HG03432 (cell line): ENCODE results near the gene KDM1B.
A peak's percentile ranks its signal among the peaks of the same experiment; 100 is the strongest.

Experiments used
- ATAC-seq: cut with Tn5 transposase; IDR thresholded peaks from one replicate; pipeline ENCODE4 v1.9.1; 2021; ENCODE audit warnings: mild to moderate bottlenecking, moderate library complexity; ENCODE audit not compliant: unreplicated experiment

KDM1B gene, protein sequence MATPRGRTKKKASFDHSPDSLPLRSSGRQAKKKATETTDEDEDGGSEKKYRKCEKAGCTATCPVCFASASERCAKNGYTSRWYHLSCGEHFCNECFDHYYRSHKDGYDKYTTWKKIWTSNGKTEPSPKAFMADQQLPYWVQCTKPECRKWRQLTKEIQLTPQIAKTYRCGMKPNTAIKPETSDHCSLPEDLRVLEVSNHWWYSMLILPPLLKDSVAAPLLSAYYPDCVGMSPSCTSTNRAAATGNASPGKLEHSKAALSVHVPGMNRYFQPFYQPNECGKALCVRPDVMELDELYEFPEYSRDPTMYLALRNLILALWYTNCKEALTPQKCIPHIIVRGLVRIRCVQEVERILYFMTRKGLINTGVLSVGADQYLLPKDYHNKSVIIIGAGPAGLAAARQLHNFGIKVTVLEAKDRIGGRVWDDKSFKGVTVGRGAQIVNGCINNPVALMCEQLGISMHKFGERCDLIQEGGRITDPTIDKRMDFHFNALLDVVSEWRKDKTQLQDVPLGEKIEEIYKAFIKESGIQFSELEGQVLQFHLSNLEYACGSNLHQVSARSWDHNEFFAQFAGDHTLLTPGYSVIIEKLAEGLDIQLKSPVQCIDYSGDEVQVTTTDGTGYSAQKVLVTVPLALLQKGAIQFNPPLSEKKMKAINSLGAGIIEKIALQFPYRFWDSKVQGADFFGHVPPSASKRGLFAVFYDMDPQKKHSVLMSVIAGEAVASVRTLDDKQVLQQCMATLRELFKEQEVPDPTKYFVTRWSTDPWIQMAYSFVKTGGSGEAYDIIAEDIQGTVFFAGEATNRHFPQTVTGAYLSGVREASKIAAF

DNA sequence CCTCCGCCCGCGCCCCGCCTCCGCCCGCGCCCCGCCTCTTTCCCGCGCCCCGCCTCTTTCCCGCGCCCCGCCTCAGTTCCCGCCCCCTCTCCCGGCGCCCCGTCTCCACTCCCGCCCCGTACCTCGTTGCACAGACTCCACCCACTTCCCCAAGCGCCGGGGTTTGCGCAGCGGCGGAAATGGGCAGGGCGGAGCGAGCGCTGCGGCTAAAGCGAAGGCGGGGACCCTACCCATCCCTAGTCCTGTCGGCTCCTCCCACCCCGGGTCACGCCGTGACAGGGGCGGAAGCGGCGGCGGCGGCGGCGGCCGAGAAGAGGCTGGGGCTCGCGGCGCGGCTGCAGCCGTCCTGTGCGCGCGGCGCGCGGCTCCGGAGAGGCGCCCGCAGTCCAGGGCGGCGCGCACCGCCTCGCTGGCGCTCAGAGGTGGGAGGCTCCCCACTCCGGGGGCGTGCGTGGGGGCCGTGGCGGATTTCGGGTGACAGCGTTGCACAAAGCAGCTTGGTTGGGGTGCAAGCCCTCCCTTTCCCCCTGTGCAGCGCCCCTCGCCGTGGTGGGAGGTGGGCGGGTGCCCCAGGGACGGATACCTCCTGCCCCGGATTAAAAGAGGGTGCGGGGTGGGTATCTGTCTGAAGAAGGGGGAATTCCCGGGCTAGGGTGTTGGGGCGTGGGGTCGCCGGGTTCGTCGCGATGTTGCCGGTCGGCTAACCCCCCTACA lies at the start of gene KDM1B:
KDM1B (plus strand) TSS at position 273 of the 714 bp plus-strand sequence. CDS start 4,474 bp downstream, outside the sequence.
- ATAC-seq: peak; percentile 89

DNA sequence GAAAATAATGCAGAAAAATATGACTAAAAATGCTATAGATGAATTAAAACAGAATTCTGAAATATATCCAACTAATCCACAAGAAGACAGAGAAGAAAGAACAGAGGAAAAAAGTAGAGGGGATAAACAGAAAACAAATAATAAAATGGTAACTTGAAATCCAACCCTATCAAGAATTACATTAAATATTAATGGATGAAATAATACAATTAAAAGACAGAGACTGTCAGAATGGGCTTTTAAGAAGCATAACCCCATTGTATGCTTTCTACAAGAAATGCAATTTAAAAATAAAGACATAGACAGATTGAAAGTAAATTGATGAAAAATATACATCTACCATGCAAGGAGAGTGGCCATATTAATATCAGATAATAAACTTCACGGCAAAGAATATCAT lies 48.2 kb upstream of the KDM1B start:
- no peak for ATAC-seq

DNA sequence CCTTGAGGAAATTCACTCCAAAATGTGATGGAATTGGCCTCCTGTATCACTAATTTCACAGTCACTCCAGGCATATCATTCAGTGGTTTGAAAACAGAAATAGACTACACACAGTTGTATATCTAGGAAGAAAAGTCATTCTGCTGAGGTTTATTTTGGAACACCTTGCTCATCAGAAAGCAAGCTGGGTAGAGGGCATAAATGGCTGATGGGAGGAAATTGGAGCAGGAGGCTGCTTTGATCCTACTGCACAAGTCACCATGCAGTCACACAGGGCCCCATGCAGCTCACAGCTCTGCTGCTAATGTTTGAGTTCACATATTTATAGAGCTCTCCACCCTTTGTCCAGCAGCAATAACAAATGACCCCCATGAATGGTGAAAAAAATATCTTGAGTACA lies 45.1 kb upstream of the KDM1B start:
- ATAC-seq: no peak

DNA sequence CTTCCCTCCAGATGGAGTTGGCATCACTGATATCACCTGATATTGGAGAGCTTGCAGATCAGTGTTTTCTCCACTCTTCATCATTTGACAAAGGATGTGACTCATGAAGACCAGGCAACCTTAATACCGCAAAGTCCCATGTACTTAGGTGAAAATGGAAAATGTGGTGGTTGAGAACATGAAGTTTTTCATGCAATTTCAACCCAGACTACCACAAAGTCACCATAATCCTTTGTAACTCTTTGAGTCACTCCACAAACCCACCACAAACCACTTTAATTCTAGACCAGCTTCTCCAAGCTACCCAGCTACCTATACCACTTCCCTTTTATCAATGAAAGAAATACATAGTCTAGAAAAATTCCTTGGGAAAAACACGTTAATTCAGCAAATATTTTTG lies 39.9 kb upstream of the KDM1B start:
- no peak for ATAC-seq

DNA sequence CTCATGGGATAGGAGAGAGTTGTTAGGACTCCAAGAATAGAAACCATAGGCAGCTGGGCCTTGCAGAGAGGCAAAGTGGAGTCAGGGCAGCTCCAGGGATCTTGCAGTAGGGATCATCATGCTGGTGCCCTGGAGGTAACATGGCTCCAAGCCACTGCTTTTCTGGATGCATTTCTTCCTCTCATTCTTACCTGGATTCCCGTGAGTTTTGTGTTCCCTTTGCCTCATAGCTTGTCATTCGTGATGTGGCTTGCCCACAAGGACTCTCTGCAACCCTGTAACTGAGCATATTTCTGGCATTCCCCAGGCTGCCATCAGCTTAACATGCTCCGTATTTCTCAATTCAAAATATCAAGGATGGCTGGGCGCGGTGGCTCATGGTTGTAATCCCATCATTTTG lies 38.1 kb upstream of the KDM1B start:
- ATAC-seq: no peak

DNA sequence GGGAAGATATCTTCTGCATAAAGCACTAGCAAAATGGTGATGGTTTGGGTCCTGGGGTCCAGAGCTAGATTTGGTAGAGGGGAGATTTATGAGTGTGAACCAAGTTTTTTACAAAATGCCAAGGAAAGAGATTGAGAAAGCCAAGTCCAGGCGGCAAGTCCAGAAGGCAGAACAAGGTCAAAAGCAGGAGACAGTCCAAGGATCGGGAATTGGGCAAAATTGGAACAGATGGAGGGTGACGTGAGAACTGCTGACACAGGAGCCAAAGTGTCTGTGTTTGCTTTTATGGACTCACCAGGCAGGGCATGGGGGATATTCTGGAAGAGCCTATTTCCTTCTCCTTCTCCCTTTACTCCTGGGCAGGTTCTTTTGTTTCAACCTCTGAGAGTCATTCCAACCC lies 36.9 kb upstream of the KDM1B start:
- ATAC-seq: no peak

DNA sequence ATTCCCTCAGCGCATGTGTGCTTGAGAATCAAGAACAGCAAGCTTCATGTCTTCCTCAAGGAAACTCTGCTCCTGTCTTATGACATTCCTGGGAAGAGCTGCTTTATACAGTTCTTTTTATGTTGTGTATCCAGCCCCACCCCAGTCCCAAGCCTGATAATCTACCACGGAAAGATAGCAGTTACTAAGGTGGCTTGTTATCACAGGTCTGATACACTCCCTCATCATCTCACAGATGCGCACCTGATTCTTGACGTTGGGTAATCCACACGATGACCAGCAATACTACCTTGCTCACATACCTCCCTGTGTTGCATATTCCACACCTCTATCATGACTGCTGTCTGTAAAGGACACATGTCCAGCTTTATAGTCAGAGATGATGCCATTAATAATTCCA lies 36.0 kb upstream of the KDM1B start:
- ATAC-seq: no peak

DNA sequence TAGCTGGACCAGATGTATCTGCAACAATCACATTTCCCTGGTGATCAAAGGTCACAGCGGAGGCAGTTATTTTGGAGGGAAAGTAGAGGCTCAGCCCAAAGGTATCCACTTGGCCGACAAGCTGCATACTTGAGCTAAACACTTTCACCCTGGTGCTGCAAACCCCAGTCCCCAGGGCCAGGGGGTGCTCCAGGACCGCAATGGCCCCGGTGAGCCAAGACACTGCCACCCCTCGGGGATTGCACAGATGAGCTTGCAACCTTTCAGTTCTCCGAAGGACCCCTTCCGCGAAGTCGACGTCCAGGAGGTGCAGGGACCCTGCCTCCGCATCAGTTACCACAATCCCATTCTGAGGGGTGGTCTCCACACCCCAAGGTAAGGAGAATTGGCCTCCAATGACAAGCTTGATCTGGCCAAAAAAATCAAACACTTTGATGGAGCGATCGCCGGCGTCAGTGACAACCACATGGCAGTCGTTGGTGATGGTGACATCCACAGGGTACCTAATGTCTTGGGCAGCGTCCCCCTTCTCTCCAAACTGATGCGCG lies 33.6 kb upstream of the KDM1B start:
- ATAC-seq: no peak

DNA sequence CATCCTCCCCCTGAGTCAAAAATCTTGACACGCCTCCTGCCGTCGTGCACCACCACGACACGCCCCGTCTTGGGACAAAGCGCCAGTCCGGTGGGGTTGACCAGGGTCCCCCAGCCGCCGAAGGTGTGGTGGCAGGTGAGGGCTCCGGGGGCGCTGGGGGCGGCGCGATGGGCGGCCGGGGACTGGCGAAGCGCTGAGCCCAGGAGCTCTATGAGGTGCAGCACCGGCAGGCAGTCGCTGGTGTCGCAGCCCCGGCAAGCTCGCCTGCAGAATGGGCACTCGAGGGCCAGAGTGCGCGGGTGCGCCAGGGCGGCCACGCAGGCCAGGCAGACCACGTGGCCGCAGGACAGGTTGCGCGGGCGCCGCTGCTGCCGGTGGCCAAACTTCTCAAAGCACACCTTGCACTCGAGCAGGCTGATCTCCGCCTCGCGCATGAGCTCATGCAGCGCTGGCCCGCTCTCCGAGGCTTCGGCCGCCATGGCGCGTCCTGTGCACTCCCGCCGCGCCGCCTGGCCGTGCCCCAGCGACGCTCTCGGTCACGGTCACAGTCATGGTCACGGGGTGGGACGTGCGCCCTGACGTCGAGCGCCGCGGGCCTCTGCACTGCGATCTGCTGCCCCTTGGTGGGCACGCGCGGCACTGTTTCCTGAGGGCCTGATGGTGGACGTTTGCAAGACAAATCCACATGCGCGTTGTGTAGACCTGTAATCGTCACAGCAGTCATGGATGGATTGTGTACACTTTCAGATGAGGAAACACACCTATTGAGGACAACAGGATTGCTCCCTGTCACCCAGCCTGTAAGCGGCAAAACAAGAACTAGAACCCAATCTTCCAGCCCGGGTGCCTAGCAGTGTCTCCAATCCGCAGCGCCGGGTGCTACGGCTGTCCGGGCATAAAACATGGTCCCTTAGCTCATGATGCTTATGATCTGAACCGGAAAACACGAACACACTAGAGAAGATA lies 32.8 kb upstream of the KDM1B start, which contains the start of gene NHLRC1:
NHLRC1 (minus strand) TSS at position 550 of the 966 bp plus-strand sequence; CDS start at position 479, 71 bp downstream.
- peak; percentile 99 for ATAC-seq

DNA sequence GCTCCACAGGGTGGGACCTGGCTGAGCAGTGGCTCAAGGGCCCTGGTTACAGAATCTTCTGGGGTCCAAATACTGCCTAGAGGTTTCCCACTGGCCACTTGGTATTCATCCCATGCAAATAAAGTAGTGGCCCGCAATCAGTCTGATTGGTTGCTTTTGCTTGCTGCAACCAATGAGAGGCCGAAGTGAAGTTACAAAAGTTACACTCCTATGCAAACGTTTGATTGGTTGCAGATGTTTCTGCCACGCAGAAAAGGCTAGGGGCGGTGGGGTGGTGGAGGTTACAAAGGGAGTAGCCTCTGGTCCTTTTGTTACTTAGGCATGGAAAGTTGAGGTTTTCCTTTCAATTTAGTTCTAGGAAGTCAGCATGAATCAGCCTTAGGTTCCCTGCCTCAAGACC lies 29.1 kb upstream of the KDM1B start:
- ATAC-seq: no peak

DNA sequence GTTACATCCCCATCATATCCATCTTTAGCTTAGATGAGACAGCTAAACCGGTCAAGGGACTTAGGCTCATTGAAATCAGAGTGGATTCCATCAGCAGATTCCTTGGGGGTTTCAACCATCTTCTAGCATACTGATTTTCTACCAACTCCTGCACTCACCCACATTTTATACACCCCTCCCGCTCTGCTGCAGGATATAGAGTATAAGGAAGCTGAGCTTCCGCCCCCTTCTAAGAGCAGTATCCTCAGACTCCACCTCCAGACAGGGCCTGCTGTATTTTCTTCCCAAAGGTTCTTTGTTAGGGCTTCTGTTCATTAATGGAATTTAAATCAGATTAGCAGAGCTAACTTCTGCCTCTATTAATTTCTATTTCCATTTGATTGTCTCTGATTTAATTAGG lies 22.9 kb upstream of the KDM1B start:
- no peak for ATAC-seq

DNA sequence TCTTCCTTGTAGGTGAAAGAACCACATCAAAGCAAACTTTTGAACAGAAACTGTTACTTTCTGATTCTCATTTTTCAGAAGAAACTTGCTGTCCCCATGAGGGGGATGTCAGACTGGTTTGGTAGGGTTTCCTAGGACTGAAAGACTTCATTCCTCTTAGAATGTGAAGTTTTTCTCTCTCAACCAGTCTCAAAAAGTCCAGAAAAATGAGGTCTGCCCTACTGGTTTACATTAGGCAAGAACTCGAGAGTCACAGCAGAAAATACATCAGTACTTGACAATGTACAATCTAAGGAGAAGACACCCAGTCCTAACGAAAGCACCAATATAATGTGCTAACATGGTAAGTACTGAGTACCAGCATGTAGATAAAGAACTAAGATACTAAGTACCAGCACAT lies 20.1 kb upstream of the KDM1B start:
- no peak for ATAC-seq

DNA sequence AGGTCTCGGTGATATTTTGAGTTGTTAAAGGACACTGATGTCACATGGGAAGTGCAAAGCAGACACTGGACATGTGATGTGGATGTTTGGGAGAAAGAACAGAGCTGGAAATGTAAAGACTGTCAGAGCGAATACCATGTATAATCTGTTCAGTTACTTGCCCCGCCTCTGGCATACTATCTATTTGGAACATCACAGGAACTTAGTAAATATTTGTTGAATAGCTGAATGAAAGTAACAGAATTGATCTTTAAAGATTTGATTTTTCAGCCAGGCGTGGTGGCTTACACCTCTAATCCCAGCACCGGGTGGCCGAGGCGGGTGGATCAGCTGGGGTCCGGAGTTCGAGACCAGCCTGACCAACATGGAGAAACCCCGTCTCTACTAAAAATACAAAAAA lies 19.0 kb upstream of the KDM1B start:
- ATAC-seq: no peak

DNA sequence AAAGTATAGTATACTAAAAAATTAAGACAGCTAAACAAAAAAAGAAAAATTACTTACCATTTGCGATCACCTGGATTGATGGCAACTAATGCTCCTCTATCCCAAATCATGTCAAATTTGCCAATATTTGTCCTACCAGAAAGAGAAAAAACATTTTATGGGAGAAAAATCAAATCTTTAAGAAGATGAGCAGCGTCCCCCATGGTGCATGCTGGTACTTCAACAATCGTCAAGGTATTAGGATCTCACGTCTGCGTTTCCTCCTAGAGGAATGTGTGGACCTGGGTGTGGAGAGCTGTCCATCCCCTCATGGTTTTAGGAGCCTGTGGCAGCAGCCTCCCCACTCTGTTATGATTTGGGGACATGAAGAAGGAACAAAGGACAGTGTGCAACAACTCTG lies 16.3 kb upstream of the KDM1B start:
- ATAC-seq: no peak

DNA sequence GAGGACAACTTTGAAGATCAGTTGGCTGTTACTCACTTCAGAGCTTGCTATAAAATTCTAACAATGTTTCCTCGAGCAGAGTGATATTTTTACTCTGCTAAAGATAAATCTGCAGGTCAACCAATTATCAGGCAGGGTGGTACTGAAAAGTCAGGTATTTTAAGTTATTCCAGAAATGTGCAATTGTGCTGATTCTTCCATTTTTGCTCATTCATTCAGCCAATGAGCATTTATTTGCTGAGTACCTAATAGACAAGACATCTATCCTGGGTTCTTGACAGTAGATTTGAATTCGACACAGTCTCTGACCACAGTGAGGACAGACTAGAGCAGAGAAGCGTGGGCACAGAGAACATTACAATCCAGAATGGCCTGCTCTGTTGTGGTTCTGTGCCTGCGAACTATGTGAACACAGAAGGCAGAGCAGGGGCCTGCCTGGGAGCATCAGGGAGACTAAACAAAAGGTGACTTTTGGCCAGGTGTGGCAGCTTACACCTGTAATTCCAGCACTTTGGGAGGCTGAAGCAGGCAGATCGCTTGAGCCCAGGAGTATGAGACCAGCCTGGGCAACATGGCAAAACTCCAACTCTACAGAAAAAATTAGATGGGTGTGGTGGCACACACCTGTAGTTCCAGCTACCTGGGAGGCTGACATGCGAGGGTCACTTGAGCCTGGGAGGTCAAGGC lies 15.1 kb upstream of the KDM1B start:
- no peak for ATAC-seq

DNA sequence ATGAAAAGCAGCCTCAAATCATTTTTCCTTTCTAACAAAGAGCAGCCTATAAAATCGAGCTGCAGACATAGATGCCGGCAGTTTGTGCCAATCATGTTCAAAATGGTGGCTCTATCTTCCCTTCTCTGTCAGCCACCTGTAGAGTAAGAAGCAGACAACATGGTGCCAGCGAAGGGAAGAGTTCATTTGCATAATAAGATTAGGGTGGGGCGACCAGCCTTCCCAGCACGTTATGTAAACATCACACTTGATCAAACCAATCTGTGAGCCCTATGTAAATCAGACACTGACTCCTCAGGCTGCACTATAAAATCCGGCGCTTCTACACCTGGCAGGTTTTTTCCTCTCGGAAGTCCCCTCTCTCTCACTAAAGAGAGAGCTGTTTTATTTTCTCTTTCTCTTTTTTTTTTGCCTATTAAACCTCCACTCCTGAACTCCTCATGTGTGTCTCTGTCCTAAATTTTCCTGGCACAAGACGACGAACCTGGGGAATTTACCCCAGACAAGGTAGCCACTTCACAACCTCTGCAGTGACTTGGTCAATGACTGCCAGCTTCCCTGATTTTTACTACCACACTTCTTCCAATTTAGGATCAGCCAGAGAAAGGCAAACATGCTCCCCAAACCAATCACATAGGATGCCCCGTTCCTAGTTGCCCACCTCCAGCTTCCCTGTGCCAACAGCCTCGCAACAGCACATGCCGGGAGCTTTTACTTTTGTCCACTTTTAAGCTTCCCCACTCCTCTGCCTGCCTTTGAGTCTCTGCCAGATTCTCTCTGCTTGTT lies 13.2 kb upstream of the KDM1B start:
- no peak for ATAC-seq

DNA sequence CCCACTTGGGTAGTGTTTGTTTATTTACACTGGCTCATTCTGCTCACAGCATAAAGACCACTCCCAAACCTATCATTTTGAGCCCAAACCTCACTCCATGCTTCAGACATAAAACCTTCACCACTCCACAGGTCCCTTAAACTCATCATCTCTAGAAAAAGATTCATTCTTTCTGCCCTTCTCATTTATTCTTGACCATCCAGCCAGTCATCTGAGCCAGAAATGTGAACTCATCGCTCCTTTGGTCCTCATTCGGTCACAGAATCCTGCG lies 12.7 kb upstream of the KDM1B start:
- no peak for ATAC-seq

DNA sequence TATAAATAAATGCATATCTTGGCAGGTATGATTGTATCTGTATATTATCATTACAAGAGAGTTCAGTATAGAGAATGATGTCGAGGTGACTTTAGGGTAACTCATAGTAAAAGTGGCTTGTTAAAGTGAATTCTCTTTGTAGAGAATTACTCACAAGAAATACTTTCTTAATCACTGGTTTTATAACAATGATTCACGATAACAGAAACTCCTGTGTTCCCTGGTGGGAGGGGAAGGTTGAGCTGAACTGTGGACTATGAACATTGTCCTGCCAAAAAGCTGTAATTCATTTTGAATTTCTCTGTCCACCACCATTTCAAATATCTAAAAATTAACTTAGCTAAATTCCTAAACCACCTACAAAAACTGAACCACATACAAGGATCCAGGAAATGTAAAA lies 8.1 kb upstream of the KDM1B start:
- ATAC-seq: no peak

DNA sequence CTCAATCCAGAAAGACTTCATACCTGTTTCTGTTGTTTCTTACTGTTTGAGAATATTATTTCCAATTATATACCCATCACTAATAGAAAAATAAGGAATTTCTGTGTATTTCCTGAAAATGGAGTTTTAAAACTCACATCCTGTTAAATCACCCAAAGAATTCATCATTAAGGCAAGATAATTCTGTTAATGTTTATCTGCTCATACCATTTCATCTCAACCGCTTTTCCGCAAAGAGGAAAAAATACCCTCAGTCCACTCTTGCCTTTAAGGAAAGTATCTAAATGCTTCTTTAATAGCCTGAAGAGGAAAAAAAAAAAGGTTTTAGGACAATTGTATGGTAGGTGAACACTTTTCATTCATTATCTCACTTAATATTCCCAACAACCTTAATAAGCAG lies 7.6 kb upstream of the KDM1B start:
- ATAC-seq: no peak
